NCI-H1417 treated with DMSO at 0.1 percent for 48 hours (cell line): ENCODE results near the gene TM2D1.
"Not testable (repeated sequence)": the region's sequence is repeated elsewhere in the genome, so short reads cannot be mapped to it uniquely, and the experiment has no call there.

Experiments used
- DNase-seq: peaks from one replicate; lab custom pipeline; 2025; lab: John Stamatoyannopoulos, UW

The TM2D1 gene

DNA sequence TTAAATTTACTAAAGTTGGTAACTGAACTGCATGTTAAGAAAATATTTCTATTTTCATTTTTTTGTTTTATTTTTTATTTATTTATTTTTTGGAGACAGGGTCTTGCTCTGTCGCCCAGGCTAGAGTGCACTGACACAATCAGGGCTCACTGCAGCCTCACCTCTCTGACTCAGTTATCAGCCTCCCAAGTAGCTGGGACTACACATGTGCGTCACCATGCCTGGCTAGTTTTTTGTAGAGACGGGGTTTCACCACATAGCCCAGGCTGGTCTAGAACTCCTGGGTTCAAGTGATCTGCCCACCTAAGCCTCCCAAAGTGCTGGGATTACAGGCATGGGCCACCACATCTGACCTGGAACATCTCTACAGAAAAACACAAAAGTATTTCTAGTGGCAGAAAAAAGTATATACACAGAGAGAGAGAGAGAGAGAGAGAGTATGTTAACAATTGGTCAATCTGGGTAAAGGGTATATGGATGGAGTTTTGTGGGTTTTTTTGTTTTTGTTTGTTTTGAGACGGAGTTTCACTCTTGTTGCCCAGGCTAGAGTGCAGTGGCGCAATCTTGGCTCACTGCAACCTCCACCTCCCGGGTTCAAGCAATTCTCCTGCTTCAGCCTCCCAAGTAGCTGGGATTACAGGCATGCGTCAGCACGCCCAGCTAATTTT lies 5.8 kb downstream of the TM2D1 start:
- DNase-seq, result not testable (repeated sequence)

DNA sequence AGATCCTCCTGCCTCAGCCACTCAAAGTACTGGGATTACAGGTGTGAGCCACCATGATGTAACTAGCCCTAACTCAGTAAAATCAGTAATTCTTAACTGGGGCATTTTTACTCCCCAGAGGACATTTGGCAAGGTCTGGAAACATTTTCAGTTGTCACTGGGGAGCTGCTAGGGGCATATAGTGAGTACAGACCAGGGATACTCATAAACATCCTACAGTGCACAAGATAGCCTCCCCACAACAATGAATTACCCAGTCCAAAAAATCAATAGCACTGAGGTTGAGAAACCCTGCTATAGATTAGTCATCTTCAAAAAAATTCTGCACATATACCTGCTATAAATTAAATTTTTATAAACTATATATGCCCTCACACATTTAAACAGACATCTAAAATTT lies 13.0 kb downstream of the TM2D1 start:
- no peak for DNase-seq

DNA sequence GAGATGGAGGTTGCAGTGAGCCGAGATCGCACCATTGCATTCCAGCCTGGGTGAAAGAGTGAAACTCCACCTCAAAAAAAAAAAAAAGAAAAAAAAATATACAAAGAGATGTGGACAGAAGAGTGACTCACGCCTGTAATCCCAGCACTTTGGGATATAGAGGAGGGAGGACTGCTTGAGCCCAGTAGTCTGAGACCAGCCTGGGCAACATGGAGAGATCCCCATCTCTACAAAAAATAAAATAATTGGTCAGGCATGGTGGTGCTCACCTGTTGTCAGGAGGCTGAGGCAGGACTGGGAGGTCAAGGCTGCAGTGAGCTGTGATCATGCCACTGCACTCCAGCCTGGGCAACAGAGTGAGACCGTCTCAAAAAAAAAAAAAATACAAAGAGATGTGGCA lies 13.7 kb downstream of the TM2D1 start:
- not testable (repeated sequence) for DNase-seq

DNA sequence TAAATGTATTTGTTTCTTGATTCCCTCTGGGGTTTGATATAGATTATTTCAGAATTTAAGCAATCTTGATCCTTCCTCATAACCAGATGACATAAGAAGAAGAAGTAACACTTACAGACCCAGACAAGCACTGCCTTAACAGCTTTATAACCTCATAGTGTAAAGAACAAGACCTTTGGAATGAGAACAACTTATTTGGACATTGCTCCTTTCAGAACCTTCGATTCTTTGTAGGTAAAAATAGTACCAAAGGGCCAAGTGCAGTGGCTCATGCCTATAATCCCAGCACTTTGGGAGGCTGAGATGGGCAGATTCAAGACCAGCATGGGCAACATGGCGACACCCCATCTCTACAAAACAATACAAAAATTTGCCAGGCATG lies 15.0 kb downstream of the TM2D1 start:
- no peak for DNase-seq

DNA sequence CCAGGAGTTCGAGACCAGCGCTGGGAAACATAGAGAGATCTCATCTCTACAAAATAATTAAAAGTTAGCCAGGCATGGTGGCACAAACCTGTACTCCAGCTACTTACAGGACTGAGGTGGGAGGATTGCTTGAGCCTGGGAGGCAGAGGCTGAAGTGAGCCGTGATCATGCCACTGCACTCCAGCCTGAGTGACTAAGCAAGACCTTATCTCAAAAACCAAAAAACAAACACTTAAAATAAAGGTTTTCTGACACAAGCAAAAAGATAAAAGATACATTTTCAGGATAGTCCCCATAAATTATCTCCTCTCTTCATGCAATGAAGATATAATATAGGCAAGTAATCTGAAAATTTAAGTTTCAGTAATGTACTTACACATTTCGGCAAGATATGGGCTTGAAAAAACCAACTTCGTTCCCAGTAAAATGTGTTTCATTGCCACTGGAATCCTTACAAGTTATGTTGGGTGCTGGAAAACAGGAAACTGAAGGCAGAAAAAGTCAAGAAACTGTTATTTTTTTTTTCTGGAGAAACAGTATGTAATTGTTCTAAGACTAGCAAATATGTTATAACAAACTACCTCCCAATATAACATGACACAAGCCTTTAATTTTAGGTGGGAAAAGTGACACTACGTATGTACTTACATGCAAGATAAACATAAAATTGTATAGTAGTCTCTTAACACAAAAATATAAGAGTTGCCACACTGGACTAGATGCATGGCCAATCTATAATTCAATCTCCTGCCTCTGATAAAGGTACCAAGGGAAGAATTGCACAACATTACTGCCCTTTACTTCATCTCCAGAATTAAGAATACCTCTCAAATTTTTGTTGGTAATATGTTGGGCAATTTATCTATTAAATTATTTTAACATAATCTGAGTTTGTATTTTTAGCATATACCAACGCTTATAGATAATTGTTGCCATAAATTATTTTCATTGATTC lies 15.7 kb downstream of the TM2D1 start:
- DNase-seq, result no peak

DNA sequence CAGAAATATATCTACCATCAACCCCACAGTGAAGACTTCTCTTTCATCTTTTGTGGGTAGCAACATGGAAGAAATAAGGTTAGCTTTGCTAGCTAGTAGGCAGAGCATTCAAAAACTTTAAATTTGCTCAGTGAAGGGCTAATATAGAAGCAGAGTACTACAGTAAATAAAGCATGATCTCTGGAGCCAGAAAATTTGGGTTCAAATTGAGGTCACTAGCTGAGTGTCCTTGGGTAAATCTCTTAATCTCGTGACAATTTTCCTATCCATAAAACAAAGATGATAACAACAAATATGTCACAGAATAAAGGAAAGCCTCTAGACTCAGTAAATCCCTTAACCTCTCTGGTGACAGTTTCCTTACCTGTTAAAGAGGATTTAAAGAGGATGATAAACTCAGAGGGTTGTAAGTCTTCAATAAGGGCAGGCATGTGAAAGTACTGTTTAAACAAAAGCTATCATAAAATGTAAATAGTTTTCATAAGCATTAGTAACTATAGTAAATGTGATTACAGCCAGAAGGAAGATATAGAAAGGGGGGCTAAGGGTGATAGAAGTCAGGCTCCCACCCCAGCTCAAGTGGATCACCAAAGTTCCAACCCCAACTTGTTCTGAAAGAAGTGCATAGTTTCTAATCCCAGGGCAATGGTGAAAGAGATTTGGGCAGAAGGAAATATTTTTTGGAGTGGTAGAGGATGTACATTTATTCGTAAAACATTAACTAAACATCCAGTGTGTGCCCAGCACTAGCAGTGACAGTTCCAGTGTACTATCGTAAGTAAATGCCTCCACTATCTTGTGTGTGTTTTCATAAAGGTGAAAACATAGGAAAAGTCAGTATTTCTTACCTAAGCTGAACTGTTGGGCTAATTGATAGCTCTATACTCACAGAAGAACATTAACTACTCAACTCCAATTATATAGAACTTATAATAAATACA lies 24.8 kb downstream of the TM2D1 start:
- no peak for DNase-seq

DNA sequence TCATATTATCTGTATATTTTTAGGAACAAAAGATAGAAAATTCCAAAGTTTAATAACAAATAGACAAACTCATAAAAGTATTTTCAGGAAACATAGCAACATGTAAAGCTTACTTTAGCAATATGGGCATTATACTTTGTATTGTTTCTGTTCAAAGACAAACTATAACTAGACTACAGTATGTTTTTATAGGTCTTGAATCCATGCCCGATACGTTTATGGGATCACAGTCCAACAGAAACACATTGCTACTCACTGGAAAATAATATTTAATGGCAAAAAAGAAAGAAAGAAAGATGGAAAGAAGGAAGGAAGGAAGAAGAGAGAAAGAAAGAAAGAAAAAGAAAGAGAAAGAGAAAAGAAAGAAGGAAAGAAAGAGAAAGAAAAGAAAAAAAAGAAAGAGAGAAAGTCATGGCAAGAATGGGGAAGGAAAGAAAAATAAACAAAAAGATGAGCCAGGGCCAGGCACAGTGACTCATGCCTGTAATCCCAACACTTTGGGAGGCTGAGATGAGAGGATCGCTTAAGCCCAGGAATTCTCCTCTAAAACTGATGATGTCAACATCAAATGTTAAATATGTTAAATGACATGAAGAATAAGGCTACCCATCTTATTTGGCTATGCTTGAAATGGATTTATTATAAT lies 32.7 kb downstream of the TM2D1 start:
- DNase-seq, result no peak

DNA sequence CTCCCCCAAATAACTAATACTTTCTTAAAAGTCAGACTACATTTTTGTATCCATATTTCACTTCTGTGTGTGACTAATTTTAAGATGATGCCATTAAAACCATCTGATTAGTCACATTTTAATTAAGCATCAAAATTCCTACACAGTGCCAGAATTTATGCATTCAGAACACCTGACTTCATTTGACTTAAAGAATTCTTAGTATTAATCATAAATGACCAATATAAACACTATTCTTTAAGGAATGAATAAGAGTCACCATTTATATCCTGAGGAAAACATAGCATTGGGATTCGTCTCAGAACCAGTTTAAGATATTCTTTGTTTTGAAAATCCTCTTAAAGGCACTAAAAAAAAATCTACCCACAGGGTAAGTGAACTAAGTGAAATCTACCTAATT lies 37.0 kb downstream of the TM2D1 start:
- no peak for DNase-seq

DNA sequence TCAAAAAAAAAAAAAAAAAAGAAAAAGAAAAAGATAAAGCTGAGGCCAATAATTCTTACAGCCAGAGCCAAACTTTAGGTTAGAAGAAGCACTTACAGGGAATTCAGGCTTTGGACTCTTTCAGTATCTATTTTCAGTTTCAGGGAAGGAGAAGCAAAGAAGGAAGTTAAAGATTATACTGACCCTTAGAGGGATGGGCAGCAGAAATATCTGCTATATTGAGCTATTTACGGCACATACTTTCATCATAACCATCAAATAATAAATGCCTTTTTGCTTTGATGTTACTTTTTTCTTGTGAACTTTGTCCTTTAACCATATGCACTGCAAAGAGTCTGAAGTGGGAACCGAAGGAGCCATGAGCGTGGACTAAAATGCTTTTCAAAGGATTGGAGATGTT lies 42.0 kb downstream of the TM2D1 start:
- DNase-seq, result no peak

DNA sequence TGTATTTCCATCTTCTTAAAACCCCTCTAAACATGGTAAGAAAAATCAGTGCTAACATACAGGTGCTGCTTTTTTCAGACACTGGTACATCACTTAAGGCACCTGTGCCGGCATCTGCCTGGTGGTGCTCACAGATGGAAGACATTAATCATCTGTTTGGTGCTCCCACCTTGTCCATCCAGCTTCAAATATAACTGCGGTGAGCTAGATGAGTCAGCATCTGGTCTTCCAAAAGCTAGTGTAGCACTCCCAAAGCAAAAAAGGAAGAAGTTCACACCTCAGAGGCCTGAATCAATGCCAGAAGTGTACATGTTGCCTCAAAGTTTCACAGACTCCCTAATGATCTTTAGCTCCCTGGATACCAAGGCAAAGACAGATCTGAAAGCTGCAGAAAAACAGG lies 44.4 kb downstream of the TM2D1 start:
- DNase-seq, result no peak

DNA sequence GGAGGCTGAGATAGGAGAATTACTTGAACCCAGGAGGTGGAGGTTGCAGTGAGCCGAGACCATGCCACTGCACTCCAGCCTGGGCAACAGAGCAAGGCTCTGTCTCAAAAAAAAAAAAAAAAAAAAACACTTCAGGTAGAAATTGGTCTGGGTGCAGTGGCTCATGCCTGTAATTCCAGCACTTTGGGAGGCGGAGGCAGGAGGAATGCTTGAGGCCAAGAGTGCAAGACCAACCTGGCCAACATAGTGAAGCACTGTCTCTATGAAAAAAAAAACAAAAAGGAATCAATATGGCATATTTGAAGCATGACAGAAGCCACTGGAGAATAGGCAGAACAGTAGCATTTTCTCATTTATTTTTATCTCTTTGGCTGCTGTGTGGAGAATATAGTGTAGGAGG lies 48.1 kb downstream of the TM2D1 start:
- not testable (repeated sequence) for DNase-seq

DNA sequence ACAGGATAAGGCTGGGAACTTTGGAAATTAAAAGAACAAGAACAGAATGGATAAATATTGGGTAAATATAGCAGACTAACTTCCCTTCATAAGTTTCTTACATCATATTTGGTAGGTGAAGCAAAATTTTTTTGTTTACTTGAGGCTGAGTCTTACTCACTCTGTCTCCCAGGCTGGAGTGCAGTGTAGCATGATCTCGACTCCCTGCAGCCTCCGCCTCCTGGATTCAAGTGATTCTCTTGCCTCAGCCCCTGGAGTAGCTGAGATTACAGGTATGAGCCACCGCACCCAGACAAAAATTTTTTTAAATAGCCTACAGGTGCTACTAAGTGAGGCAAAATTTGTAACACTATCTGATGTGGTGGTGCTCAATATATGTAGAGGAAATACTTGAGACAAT lies 50.7 kb downstream of the TM2D1 start:
- no peak for DNase-seq

DNA sequence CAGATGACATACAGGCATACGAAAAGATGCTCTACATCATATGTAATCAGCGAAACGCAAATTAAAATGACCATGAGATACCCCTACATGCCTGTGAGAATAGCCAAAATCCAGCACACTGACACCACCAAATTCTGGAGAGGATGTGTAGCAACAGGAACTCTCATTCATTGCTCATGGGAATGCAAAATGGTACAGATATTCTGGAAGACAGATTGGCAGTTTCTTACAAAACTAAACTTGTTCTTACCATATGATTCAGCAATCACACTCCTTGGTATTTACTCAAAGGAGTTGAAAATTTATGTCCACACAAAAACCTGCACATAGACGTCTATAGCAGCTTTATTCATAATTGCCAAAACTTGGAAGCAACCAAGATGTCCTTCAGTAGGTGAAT lies 52.6 kb downstream of the TM2D1 start:
- DNase-seq, result no peak

DNA sequence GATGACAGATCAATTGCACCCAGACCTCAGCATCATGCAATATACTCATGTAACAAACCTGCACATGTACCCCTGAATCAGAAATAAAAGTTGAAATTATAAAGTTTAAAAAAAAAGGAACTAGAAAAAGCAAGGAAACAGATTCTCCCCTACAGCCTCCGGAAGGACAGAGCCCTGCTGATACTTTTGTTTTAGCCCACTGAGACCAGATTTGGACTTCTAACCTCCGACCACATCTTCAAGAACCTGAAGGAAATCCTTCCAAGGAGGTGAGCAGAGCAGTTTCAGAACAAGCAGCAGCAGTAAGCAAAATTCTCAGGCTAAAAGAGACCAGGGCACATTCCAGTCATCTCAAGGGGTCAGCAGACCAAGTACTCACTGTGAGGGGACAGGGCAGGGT lies 54.5 kb downstream of the TM2D1 start:
- DNase-seq, result no peak

DNA sequence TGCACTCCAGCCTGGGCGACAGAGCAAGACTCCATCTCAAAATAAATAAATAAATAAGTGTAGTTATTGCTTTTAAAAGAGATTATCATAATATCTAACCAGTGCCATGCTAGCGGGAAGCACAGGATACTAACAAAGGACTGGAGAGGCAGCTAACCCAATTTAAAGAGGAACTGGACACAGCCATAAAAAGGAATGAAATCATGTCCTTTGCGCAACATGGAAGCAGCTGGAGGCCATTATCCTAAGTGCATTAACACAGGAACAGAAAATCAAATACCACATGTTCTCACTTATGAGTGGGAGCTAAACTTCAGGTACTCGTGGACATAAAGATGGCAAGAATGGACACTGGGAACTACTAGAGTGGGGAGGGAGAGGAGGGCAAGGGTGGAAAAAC lies 54.9 kb downstream of the TM2D1 start:
- DNase-seq, result no peak

DNA sequence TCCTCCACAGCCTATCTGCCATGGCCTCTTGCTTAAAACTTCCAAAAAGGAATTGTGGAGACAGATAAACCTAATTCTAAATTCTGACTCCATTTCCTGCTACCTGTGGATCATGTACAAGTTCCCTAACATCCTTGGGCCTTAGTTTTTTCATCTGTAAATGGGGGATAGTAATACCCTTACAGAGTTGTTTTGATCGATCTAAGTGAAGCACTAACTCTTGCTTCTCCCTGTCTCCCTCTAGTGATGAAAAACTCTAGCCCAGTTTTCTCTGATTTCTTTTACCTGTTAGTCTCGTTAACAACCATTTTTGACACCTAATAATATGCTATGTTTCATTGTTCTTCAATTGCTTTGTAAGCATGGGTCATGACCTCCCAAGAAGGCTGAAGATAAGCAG lies 65.9 kb downstream of the TM2D1 start:
- no peak for DNase-seq

DNA sequence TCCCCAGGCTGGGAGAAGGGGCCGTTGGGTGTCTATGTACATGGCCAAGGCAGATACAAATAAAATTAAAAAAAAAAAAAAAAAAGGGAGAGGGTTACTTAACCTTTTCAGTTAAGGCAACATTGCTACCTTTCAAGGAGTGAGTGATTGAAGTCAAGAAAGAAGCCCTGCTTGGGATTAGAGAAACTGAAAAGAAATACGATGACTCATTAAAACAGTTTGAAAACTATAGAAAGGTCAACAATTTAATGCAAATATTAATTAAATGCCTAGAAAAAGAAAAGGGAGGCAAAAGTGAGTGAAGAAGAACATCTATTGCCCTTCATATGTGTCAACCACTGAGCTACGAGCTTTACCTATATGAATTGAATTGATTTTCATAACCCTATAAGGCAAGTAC lies 69.5 kb downstream of the TM2D1 start:
- DNase-seq, result no peak

DNA sequence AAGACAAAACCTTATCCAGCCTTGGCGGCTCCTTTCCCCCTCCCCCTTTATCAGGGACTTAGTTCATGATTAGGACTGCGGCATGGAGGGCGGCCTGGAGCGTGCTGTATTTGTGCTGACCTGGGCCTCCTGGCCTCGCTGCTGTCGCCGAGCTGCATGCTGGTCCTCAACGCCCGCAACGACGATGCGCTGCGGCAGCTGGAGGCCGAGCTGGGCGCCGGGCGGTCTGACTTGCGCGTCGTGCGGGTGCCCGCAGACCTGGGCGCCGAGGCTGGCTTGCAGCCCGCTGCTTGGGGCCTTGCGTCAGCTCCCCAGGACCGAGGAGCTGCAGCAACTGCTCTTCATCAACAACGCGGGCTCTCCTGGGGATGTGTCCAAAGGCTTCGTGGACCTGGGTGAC lies 70.9 kb downstream of the TM2D1 start:
- no peak for DNase-seq

DNA sequence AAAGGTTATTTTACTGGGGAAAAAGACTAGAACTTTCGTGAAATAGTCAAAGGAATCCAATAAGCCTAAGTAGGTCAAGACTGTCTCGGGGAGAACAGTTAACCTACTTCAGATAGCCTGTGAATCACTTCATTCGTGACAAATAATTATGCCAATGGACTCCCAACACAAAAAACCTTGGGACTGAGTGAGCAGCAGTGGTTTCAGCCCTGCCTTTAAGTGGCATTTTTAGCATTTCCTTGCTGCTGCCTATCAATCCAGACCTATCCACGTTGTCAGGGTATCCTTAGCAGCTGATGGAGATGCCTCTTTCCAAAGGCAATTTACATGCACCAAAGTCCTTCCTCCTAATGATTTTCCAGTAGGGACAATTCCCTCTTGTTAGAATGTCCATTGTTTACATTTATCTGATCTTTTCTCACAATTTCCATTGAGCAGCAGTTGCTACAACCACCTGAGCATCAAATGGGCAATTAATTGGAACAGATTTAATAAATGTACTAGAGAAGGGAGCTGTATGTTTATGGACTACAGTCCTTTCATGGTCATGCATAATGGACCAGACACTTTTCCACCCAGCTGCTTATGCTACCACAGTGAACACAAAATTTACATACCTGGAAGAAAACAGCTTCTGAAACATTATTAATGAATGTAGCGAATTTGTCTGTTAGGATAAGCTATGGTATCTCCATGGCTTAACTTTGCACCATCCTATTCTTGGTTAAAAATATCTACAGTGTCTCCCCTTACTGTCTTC lies 75.8 kb downstream of the TM2D1 start:
- DNase-seq, result no peak

DNA sequence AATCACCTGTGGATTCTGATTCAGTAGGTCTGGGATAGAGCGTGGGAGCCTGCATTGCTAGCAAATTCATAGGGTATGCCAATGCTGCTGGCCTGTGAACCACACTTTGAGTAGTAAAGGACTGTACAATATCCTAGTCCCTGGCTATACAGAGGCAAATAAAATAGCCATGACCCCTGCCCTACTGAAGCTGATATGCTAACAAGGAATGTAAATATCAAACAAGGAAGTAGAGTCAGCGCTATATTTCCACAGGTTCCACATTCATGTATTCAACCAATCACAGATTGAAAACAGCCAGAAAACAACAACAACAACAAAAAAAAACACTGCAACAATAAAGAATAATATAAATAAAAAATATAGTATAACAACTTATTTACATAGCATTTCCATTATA lies 77.8 kb downstream of the TM2D1 start:
- no peak for DNase-seq

DNA sequence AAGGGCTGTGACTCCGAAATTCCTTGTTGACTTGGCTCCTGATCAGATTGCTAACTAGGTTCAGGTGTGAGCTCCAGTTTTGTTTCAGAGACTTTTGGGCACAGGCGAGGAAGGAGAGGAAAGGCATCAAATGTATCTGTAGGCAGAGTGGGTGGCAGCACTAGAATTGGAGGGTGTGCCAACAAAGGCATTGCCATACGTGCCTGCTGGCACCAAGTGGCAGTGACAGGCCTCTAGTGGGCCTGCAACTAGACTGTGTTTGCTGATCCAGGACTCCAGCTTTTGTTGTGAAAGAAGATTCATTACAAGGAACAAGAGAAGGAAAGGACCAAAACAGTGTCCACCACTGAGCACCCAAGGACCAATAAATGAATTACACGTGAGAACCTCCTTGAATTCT lies 79.5 kb downstream of the TM2D1 start:
- DNase-seq, result no peak
